Lung microvascular endothelial cell (primary cell): ENCODE measurements around the gene EDDM13. TPM values are rescaled to one million over a fixed set of nuclear protein-coding genes. Genes with fewer than 3 reads are reported as not detected.
"Not testable (repeated sequence)": the region's sequence is repeated elsewhere in the genome, so short reads cannot be mapped to it uniquely, and the experiment has no call there.

Source experiments
- DNase-seq, 2 donors: peaks; one replicate each; pipeline versions ENCODE4 v3.0.0 to v3.0.0-alpha.2; 2010; ENCODE audit warnings: low read depth in 2 of 2
- total RNA-seq: library from RNA; depleted of rRNA; stranded (reverse); fragments of >200 nt; gene quantifications from 2 replicates; pipeline ENCODE4 v1.2.1, GENCODE V29; 2014

Gene EDDM13
- total RNA-seq, 1 donor from 2014 or later: 2.4 TPM

GRCh38 chr19:56295531-56296455 is 23.2 kb downstream of the EDDM13 start:
- no peak for DNase-seq

- DNase-seq: no peak
Observed at GRCh38 chr19:56297010-56297409, 24.5 kb downstream of the EDDM13 start.

- no peak for DNase-seq
Observed at GRCh38 chr19:56299688-56300087, 27.1 kb downstream of the EDDM13 start.

- DNase-seq: peak; percentile 18 to 36
Observed at GRCh38 chr19:56301155-56301554, 28.6 kb downstream of the EDDM13 start.

GRCh38 chr19:56301886-56302620 is 29.5 kb downstream of the EDDM13 start:
- DNase-seq: peak; percentile 61 to 83

GRCh38 chr19:56304243-56304642 is 31.7 kb downstream of the EDDM13 start:
- DNase-seq: no peak

GRCh38 chr19:56306016-56306415 is 33.5 kb downstream of the EDDM13 start:
- no peak for DNase-seq

- not testable (repeated sequence) for DNase-seq
Observed at GRCh38 chr19:56307062-56307461, 34.5 kb downstream of the EDDM13 start.

GRCh38 chr19:56308792-56309191 is 36.2 kb downstream of the EDDM13 start:
- DNase-seq: no peak

GRCh38 chr19:56309511-56310185 is 37.1 kb downstream of the EDDM13 start:
- DNase-seq: peak; percentile 64 to 69

GRCh38 chr19:56310462-56310861 is 37.9 kb downstream of the EDDM13 start:
- peak in 1 of 2 donors; percentile 11 for DNase-seq

GRCh38 chr19:56312342-56312741 is 39.8 kb downstream of the EDDM13 start:
- peak in 1 of 2 donors; percentile 60 for DNase-seq

GRCh38 chr19:56312787-56313657 is 40.5 kb downstream of the EDDM13 start:
- no peak for DNase-seq

- no peak for DNase-seq
Observed at GRCh38 chr19:56314018-56314380, 41.5 kb downstream of the EDDM13 start.

- DNase-seq: peak; percentile 96 to 97
Observed at GRCh38 chr19:56314381-56315076, 42.0 kb downstream of the EDDM13 start, which contains the start of gene ZSCAN5A. TSS of gene ZSCAN5A (minus strand) at chr19:56314839. CDS start at chr19:56225046, 89,793 bp downstream.

- DNase-seq: peak; percentile 98
Observed at GRCh38 chr19:56315077-56315828, 42.7 kb downstream of the EDDM13 start.

- DNase-seq: no peak
Observed at GRCh38 chr19:56316728-56317127, 44.2 kb downstream of the EDDM13 start.

- no peak for DNase-seq
Observed at GRCh38 chr19:56317749-56318148, 45.2 kb downstream of the EDDM13 start.

- no peak for DNase-seq
Observed at GRCh38 chr19:56319991-56320390, 47.4 kb downstream of the EDDM13 start.
